Dedifferentiated amniotic fluid mesenchymal stem cell (primary cell): ENCODE data around the gene SLAMF1.
"Not testable (repeated sequence)": the region's sequence is repeated elsewhere in the genome, so short reads cannot be mapped to it uniquely, and the experiment has no call there.

Experiments
- DNase-seq: peaks from one replicate; pipeline ENCODE4 v3.0.0-alpha.2; 2016; ENCODE audit errors: extremely low spot score

Gene SLAMF1, protein sequence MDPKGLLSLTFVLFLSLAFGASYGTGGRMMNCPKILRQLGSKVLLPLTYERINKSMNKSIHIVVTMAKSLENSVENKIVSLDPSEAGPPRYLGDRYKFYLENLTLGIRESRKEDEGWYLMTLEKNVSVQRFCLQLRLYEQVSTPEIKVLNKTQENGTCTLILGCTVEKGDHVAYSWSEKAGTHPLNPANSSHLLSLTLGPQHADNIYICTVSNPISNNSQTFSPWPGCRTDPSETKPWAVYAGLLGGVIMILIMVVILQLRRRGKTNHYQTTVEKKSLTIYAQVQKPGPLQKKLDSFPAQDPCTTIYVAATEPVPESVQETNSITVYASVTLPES

DNA sequence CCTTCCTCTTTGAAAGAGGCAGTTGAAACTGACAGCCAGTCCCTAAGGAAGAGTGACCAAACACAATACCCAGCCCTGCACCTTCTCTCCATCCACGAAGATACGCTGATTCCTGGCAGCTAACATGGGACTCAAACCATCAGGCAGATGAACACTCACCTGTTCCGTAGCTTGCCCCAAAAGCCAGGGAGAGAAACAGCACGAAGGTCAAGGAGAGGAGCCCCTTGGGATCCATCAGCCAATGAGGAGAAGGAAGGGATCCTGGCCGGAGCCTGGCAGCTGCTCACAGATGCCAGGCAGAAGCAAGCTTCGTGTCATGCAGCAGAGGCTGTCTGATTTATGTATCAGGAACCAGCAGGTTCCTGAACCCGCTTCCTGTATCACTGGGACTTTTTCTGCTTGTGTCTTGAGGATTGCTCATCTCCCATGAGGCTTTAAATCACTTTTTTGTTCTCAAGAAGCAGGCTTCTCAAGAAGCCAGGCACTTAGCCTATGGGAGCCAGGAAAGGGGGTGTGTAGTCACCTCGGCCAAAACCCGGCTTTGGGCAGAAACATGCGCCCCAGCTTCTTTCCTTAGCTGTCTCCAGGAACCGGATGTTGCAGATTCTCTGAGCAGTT is at the start of gene SLAMF1:
Gene SLAMF1, minus strand, starts transcription at position 334 of the 618 bp plus-strand sequence. Its CDS starts 99 bp downstream, at position 235.
- DNase-seq = no peak

DNA sequence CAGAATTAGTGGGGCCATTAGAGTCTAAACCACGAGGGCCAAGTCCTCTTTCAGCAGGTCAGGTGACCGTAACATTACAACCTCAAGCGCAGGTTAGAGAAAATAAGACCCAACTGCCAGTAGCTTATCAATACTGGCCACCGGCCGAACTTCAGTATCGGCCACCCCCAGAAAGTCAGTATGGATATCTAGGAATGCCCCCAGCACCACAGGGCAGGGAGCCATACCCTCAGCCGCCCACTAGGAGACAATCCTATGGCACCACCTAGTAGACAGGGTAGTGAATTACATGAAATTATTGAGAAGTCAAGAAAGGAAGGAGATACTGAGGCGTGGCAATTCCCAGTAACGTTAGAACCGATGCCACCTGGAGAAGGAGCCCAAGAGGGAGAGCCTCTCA is 45.5 kb upstream of the SLAMF1 start:
- DNase-seq = not testable (repeated sequence)

DNA sequence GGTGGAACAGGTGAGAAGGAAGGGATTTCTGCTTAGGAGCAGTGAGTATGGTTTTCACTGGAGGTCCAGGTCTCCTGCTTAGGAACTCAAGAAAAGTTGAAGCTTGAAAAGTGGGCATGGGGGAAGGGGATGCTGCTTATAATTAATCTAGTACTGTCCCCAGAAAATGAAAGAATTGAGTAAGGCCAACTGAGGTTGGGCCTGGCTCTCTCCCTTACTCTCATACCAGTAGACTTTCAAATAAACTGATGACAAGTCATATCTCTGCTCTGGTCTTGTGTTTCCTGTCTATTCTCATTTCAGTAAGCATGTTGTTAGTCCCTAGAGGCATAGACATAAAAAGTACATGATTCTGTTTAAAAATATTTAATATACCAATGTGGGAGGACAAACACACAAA is 38.4 kb upstream of the SLAMF1 start:
- DNase-seq = no peak

DNA sequence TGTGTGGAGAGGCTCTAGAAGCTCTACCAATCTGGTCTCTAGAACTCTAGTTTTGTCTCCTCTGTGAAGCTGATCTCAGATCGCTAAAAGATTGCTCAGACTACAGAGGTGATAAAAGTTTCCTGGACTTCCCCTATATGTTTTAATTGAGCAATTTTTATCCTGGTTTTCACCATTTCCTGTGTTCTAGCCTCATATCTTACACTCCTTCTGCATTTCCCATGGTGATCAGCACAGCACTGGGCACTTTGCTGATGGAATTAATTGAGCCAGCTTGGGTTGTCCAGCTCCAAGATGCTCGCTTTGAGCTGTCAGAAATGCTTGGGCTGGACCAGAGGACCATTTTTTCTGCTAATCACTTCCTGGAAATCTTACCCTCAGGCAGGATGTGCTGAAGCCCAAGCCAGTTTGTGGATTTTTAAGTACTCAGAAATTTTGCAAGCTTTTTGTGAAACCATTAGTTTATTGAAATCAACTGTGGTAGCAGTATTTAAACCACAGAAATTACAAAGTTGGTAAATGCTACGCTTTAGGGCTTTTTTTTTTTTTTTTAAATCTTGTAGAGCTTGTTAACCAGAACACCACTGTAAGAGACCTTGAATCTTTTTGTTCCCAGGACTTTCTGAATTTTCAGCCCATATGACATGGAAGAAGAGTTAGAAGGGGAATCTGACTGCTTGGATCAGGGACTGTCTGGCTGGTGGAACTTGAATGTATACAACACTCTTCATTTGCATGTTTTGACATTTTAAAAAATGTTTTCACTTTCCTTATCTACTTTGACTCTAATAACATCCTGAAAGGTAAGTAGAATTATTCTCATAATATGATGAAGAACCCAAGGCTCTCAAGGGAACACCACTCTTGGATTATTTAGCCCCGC is 36.4 kb upstream of the SLAMF1 start:
- DNase-seq = no peak

DNA sequence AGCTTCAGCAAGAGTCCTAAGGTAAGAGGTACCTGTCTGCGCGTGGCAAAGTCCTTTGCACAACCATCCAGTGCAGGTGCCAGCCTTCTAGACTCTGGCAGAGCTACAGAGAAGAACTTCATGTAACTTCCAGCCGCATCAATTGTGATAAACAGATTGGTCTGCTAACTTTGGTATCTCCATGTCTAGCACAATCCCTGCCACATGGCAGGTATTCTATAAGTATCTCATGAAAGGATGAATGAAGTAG is 35.0 kb upstream of the SLAMF1 start:
- DNase-seq = no peak

DNA sequence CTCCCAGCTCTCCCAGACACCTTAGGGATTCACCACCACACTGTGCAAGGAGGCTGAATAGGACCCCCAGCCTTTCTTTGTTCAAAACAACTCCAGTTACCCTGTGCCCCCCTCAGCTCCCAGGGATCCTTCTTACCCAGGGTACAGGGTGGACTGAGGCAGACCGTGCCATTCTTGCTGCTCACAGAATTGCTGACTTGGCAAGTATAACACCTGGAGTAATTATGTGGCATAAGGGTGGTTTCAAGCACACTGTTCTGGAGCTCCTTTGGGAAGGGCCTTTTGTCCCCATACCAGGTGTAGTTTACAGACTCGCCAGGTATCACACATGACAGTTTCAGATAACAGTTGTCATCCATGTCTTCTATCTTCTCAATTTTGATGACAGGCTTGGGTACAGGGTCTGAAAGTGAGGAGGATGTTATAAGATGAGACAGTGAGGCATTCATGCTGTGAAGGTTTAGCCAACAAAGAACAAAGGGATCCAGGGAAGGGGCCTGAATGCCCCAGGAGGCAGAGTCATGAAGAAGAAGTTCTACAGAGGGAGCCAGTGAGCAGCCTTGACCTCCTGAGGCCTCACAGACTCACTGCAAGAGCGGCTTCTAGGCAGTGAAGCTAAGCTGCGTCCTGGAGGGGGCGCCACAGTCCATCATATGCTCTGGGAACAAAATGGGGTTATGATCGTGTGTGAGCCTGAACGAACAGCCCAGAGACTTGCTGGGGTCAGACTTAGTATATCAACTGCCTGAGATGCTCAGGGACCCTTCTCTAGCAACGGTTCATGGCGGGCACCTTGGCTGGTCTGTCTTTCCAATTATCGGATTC is 34.4 kb upstream of the SLAMF1 start:
- DNase-seq = no peak

DNA sequence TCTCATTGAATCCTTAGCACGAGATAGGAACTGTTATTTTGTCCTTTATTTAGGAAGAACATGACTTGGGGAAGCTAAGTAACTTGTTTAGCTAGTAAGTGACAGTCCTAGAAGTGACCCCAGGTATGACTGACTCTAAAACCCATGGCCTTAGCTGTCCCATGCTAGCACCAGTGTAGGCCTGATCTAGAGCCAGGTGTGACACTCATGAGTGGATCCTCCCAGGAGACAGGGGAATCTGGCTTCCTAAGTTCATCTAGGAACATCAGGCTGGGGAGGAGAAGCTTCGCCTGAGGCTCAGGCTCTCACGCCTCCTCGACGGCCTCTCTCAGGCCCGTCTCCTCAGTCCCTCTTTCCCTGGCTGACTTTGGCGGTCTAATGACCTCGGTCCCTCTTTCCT is 33.6 kb upstream of the SLAMF1 start:
- no peak for DNase-seq

DNA sequence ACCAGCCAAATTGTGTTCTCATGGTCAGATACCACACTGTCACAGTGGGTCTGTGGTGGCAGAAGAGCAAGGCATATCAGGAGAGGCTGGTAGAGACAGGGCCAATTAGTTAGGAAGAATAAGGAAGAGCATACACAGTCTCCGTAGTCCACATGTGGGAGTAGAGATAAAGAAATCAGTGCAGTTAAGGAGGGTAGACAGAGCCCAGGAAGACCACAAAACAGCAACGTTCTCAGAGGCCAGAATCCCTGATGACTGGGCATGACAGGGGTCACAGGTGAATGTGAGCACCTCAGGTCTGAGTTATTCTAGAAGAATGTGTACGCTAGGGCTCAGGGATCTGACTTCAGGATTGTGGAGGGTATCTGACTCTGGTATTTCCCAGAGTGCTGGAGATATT is 33.0 kb upstream of the SLAMF1 start:
- no peak for DNase-seq

DNA sequence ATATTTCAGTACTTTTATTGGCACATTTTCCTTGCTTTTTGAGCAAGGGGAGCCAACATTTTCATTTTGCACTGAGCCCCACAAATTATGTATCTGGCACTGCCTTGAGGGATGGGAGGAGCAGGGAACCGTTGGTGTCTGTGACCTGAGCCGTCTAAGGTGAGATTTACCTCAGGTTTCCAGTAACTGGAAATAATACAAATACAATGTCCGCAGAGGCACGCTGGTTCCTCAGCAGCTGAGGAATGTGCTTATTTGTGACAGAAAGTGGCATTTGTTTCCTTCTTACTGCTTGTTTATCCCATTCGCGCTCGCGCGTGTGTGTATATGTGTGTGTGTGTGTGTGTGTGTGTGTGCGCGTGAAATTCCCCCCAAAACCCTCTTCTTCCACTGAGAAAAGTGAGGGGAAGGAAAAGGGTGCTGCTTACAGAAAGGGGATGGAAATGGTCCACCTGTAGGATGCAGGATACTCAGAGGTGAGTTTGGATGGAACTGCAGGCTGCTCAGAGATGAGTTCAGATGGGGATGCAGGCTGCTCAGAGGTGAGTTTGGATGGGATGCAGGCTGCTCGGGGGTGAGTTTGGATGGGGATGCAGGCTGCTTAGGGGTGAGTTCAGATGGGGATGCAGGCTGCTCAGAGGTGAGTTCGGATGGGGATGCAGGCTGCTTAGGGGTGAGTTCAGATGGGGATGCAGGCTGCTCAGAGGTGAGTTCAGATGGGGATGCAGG is 30.2 kb upstream of the SLAMF1 start:
- no peak for DNase-seq

DNA sequence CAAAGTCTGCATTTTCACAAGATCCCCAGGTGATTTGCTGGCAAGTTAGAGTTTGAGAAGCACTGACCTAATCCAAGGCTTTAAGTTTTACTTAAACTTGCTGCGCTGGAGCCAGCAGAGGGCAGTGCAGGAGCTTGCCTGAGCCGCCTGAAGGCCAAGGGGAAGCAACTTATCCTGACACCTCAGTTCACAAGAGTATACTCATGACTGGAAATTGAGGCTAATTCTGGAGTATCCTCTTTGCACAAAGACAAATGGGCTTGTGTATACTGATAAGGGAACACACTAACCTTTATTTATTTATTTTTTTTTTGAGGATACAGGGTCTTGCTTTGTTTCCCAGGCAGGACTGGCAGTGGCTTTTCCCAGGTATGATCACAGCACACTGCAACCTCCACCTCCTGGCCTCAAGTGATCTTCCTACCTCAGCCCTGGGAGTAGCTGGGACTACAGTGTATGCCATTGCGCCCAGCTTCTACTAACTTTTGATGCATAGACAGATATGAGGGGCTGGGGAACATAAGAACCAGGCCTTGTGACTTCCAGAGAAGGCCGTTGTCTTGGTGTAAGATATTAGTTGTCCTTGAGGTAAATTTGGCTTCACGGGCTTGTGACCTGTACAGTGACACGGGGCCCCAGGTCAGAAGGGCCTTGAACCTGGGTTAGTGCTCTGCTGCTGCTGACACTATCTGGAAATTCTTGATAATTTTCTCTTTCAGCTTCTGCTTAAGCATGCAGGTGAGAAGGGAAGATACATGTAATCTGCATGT is 29.0 kb upstream of the SLAMF1 start:
- peak; percentile 50 for DNase-seq

DNA sequence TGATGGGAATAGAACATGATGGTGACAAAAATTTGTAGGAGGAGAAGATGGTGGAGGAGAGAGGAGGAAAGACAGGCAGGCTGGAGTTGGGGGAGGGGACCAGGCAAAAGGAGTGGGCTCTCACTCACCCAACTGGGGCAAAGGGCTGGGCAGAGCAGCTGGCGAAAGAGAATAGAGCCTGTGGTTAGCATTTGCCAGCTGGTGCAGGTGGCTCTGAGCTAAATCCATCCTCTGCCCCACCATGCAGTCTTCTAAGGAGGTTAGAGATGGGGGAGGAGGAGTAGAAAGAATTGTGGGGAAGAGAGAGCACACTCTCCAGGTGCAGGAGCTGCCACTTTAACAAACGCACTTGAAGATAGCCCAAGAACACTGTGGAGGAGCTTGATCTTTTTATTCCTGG is 27.6 kb upstream of the SLAMF1 start:
- no peak for DNase-seq

DNA sequence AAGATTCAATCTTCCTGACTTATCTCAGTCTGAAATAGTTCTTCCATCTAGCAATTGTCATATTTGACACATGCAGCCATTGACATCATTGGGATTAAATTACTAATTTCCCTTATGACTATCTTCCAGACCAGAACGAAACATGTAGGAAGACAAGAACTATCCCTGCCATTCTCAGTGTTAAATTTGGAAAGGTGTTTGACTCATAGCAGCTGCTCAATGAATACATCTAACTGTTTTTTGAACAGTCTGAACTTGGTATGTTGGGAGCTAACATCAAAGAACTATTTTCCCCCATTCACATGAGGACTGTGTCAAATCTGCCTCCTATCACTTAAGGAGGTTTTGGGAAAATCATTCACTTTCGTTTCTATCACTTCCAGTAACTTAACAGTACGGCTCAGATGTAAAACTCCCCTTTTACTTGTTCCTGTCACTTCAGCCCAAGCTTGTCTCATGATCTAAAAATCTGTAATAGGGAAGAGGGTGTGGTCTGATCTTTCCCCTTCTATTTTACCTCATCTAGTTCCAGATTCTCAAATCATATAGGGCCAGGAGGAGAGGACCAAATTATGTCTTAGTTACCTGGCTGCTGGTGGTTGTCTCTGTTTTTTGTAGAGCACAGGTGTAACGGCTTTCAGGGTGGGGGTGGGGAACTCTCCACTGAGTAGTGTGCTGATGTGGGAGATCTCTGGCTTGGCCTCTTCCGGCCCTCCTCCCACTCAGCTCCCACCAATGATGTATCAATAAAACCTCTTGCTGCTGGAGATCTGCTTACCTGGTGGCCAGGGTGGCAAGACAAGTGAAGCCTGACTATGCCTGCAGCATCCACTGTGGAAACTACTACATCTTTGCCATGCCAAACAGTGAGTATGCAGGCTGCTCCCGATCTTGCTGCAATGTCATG is 26.2 kb upstream of the SLAMF1 start:
- no peak for DNase-seq

DNA sequence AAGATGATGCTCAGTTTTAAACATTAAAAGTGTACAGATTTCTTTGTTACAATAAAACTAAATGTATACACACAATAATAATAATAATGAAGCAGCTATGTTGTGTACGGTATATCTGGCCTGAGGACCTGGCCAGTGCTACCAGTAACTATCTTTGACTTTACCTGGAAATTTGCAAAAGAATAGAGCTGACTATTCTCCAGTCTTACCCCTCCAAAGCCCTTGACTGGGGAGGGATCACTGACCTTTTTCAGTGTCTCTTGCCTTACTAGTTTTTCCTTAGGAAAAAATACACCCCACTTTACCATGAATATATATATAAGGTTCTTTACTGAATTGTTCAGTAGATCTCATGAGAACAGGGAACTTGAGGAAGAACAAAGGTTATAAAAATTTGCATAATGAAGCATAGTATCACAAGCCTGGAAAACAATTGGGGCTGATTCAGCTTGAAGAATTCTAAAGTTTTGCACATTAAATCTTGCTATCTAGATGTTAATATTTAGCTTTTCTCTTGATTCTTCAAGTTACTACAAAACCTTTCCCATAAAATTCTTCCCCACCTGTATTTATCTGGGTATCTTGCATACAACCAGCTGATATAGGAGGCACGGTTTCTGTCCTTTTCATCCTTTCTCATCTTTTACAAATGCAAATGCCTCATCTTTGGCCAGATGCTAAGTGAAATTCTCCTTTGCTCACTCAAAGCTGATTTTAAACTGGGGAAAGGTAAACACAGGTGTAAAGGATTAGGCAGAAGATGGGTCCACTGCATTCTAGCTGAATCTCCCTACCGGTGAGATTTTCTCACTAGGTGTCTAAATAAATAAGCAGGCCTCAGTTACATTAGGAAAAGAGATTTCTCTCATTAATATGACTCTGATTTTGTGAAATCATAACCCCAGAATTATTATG is 25.0 kb upstream of the SLAMF1 start:
- no peak for DNase-seq

DNA sequence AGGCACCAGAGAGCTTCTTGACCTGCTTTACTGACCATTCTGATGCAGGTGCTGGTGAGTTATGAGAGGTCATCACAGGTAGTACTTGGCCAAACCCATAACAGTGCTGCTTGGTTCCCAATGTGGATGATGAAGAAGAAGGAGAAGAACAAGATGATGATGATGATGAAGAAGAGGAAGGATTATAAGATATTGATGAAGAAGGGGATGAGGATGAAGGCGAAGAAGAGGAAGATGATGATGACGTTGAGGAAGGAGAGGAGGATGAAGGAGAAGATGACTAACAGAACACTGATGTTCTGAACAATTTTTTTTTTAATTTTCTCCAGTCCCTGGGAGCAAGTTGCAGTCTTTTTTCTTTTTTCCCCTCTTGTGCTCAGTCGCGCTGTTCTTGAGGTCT is 23.9 kb upstream of the SLAMF1 start:
- DNase-seq = no peak

DNA sequence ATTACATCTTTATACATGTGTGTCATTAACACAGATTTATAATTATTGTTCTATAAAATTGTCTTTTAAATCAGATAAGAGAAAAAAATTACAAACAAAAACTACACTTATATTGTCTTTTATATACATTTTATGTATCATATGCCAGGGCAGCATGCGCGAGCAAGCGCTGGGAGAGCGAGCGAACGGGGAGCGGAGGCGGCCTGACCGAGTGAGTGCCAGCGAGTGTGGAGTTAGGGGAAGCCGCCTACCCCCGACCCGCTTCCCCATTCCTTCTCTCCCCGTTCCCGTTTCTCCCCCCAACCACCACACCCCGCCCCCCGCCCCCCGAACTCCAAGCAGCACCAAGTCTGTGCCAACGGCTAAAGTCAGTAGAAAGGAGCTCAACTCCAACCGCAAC is 23.0 kb upstream of the SLAMF1 start:
- DNase-seq = no peak

DNA sequence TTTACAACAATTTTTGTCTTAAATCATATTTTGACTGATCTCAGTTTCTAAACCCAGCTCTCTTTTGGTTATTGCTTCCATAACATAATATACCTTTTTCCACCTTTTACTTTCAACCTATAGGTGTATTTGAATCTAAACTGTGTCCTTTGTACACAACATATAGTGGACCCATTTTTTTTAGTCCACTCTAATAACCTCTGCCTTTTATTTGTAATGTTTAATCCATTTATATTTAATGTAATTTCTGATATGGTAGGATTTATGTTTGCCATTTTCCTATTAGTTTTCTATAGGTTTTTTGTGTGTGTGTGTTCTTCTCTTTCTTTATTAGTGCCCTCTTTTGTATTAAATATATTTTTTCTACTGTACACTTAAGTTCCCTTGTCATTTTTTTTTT is 22.4 kb upstream of the SLAMF1 start:
- no peak for DNase-seq

DNA sequence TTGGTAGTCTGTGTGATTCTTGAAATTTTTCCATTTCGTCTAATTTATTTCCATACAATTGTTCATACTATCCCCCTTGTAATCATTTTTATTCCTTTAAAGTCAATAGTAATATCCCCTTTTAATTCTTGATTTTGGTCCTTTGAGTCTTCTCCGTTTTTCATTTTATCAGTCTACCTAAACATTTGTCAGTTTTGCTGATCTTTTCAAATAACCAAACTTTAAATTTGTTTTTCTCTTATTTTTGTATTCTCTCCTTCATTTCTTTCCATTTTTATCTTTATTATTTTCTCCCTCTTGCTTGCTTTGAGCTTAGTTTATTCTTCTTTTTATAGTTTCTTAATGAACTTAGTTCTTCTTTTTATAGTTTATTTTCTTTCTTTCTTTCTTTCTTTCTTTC is 21.1 kb upstream of the SLAMF1 start:
- DNase-seq = no peak

DNA sequence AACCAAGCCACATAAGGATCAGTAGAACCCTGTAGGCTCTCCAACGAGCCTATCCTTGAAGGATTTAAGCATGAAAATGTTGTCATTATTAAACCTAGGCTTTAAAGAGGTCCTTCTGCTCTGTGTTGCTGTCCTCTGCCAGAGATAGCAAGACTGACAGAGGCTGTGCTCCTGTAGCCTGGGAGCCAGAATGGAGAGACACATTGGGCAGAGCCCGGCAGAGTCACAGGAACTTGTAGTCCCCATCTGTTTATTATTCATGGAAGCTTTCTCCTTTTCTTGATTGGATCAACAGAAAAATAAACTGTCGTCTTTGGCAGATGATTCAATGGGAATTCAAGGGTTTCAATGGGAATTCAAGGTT is 19.2 kb upstream of the SLAMF1 start:
- DNase-seq = no peak
